Fibroblast of the aortic adventitia (primary cell): ENCODE results near the gene FOXL2NB. TPM values are rescaled to one million over a fixed set of nuclear protein-coding genes. Genes with fewer than 3 reads are reported as not detected.

ENCODE experiments used
- DNase-seq: peaks from one replicate; pipeline ENCODE4 v3.0.0-alpha.2; 2010; ENCODE audit warnings: low read depth
- H3K4me3 ChIP-seq: 2 replicates; pipeline ENCODE4 v1.5.1; 2011; ENCODE audit warnings: low read depth, mild to moderate bottlenecking, control low read depth, low read length, moderate library complexity
- CTCF ChIP-seq: IDR thresholded peaks from 2 replicates; pipeline ENCODE4 v1.5.1; 2011; ENCODE audit warnings: mild to moderate bottlenecking, low read length, control low read depth, inconsistent platforms; ENCODE audit not compliant: insufficient read depth
- total RNA-seq: library from RNA; depleted of rRNA; stranded (reverse); fragments of >200 nt; gene quantifications from 2 replicates; pipeline ENCODE4 v1.2.3, GENCODE V29; 2012; ENCODE audit warnings: low replicate concordance

Gene FOXL2NB
- total RNA-seq, 1 donor: not detected

GRCh38 chr3:138936741-138937689, 10.0 kb upstream of the FOXL2NB start:
- no peak for TF ChIP-seq CTCF
- H3K4me3 ChIP-seq: no peak overlapping the region
- no peak for DNase-seq

- no peak overlapping the region for H3K4me3 ChIP-seq
- no peak for TF ChIP-seq CTCF
- no peak for DNase-seq
These were observed 9.3 kb upstream of the FOXL2NB start for GRCh38 chr3:138937690-138938055.

GRCh38 chr3:138938056-138938876, 8.8 kb upstream of the FOXL2NB start:
- no peak for TF ChIP-seq CTCF
- DNase-seq: no peak
- H3K4me3 ChIP-seq: no peak overlapping the region

GRCh38 chr3:138938877-138939560, 8.0 kb upstream of the FOXL2NB start:
- no peak for TF ChIP-seq CTCF
- DNase-seq: no peak
- no peak overlapping the region for H3K4me3 ChIP-seq

- no peak overlapping the region for H3K4me3 ChIP-seq
- no peak for TF ChIP-seq CTCF
- DNase-seq: no peak
These were observed 7.3 kb upstream of the FOXL2NB start for GRCh38 chr3:138939561-138940241.

- TF ChIP-seq CTCF: no peak
- DNase-seq: no peak
- no peak overlapping the region for H3K4me3 ChIP-seq
These were observed 6.6 kb upstream of the FOXL2NB start for GRCh38 chr3:138940446-138940845.
